Suppressor macrophage treated with lipopolysaccharide for 4 hours (primary cell): ENCODE measurements around the gene DDX23.
"Not testable (repeated sequence)": the region's sequence is repeated elsewhere in the genome, so short reads cannot be mapped to it uniquely, and the experiment has no call there.

Source experiments
- DNase-seq: peaks from one replicate; pipeline ENCODE4 v3.0.0-alpha.2; 2020

Gene DDX23

DNA sequence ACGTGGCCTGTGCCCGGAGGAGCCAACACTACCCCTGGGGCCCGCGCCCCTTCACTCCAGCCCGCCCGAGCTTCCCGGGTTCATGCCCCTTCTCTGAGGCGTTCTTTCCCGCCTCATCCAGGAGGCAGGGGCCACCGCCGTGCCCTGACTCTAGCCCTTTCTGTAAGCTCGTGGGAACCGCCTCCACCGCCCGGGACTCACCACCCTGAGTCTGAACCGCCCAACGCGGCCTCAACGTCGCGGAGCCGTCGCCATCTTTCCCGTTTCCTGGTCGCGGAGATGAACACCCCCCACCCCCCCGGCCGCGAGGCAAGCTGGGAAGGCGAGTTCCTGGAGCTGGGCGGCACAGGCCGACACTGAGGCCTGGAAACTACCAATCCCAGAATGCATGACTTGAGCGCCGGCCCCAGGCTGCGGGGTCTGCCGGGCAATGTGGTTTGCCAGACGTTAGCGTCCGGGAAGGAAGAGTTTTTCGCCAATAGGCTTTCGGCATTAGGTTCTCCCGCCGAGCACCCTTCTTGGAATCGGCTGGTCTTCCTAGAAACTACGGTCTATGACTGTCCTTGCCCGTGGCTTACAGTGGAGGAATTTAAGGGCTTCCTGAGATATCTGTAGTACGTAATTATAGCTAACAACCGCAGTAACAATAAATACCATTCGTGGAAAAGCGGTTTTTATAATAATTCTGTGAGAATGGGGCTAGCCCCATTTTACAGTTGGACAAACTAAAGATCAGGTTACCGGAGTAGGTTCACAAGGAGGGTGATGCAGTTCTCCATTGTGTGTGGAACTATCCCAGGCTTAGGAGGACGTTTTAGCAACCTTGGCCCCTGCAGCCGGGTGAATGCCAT is at the start of gene DDX23:
TSS of gene DDX23 (minus strand) at position 281 of the 851 bp plus-strand sequence. CDS start 6,381 bp downstream, outside the sequence.
- DNase-seq: peak; percentile 98

DNA sequence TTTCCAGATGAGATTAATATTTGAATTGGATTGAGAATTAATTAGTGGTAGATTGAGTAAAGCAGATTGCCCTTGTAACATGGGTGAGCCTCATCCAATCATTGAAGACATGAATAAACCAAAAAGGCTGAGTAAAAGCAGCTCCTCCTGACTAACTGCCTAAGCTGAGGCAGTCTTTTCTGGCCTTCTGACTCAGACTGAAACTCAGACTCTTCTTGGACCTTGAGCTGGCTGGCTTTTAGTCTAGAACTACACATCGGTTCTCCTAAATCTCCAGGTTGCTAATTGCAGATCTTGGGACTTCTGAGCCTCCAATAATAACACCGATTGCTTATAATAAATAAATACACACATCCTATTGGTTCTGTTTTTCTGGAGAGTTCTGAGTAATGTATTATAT is 49.3 kb upstream of the DDX23 start:
- DNase-seq: peak; percentile 35

- DNase-seq: no peak
Observed at GRCh38 chr12:48899651-48900050, 47.7 kb upstream of the DDX23 start.

DNA sequence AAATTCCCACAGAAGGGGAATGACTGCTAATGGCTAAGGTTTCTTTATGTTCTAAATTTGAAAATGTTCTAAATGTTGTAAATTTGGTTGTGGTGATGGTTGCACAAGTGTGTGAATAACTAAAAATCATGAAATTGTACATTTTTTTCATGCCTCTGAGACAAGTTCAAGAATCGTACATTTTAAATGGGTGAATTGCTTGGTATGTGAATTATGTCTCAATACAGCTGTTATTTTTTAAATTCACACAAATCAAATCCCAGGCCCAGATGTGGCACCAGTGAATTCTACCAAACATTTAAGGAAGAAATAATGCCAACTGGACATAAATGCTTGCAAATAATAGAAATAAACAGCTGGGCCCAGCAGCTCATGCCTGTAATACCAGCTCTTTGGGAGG is 42.3 kb upstream of the DDX23 start:
- DNase-seq: no peak

GRCh38 chr12:48890657-48891418 is 38.9 kb upstream of the DDX23 start:
- peak; percentile 87 for DNase-seq

GRCh38 chr12:48889679-48890078 is 37.7 kb upstream of the DDX23 start:
- no peak for DNase-seq

DNA sequence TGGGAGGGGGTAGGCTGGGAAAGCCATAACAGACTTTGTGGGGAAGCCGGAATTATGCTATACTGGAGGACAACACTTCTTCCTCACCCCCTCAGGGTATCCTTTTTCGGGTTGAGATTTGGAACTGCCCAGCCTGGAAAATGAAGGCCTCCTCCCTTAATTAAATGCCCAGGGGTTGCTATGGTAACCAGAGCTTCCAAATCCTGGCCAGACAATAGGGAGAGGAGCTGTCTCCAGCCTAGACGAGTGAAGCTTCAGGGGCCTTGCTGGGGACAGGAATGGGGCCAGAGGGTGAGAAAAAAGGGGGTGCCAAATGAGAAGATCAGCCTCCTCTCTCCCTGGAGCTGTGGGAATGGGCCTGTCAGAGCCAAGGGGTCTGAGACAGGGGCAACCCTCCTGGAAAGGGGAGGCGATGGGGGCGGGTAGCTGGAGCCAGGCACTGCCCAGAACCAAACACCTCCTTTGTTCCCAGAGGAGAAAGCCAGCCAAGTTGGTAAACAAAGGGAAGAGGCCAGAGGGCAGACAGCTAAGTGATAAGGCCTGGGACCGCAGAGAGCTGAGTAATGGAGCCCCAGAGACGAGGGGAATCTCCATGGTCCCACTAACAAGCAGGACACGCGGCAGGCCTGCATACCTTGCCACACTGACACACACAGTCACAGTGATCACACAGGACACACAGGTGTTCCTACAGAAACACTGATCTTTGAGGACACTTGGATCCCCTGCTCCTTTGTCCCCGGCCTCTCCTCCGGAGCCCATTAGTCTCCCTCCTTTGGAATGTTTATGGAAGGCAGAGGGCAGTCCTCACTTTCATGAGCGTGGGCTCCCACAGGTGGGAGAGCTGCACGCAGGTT is 31.6 kb upstream of the DDX23 start:
- DNase-seq: no peak

- no peak for DNase-seq
Observed at GRCh38 chr12:48882972-48883304, 31.0 kb upstream of the DDX23 start.

DNA sequence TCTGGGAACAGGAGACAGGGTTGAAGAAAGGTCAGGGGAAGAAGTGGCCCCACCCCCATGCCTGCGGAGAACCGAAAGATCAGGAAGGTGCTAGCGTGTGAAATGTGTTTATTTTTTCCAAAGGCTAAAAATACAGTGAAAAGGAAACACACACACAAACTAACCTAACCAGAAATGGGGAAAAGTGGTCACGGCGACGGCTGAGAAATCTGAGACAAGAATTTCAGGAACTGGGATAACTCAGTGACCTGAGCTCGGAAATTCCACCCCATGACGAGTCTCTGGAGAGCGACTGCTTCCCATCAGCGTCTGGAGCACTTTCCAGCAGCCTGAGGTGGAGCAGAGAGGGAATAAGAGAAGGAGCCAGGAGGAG is 30.3 kb upstream of the DDX23 start:
- DNase-seq: peak; percentile 72

DNA sequence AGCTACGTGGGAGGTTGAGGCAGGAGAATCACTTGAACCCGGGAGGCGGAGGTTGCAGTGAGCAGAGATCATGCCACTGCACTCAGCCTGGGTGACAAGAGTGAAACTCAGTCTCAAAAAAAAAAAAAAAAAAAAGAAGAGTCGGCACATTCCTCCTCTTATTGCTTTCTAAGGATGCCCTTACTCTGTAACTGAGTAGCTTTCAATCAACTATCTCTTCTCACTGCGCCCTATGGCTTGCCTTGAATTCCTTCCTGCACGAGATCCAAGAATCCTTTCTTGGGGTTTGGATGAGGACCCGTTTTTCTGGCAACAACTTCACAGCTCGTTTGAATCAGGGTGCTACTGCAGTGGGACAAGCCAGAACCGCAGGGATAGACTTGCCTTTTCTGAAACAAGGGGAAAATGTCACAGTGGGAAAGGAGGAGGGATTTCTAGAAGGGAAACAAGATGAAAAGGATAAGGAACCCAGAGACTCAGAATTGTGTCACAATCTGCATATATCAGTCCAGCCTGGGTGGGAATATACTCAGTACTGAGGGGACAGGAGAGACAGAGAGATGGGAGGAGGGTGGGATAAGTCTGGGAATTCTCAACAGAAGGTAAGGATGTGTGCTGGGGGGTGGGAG is 29.8 kb upstream of the DDX23 start:
- no peak for DNase-seq

DNA sequence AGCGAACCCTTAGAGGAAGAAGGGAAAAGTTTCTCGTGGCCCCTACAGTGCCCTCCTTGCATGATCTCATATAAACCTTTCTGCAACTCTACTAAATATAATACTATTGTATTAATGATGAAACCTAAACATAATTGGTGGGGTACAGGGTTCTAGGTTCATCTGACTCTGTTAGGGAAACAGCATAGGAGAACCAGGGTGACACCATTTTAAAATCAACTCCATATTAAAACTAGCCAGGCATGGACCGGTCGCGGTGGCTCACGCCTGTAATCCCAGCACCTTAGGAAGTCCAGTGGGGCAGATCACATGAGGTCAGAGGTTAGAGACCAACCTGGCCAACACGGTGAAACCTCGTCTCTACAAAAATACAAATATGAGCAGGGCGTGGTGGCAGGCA is 28.7 kb upstream of the DDX23 start:
- DNase-seq: no peak

GRCh38 chr12:48878548-48878947 is 26.6 kb upstream of the DDX23 start:
- no peak for DNase-seq

- no peak for DNase-seq
Observed at GRCh38 chr12:48875944-48876515, 24.1 kb upstream of the DDX23 start.

GRCh38 chr12:48873534-48873933 is 21.6 kb upstream of the DDX23 start:
- DNase-seq: not testable (repeated sequence)

DNA sequence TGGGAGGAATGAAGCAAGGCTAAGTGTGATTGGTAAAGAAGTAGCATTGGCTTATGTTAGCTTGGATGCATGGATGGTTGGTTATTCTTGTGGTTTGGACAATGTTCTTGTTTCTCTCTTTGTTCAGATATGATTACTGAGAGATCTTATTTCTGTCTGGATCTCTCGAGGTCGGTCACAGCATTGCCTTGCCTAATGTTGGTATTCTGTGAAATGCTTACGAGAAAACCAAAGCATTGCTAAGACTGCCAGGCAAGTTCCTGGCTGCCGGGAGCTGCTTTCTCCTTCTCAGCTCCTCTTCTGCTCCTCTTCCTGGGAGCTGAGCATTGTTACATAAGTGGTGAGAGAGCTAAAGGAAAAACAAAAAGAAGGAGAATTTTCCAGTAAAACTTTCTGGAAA is 21.1 kb upstream of the DDX23 start:
- DNase-seq: no peak

GRCh38 chr12:48869191-48869590 is 17.2 kb upstream of the DDX23 start:
- no peak for DNase-seq

- DNase-seq: no peak
Observed at GRCh38 chr12:48868451-48868850, 16.5 kb upstream of the DDX23 start.

- DNase-seq: no peak
Observed at GRCh38 chr12:48866052-48866711, 14.2 kb upstream of the DDX23 start.

DNA sequence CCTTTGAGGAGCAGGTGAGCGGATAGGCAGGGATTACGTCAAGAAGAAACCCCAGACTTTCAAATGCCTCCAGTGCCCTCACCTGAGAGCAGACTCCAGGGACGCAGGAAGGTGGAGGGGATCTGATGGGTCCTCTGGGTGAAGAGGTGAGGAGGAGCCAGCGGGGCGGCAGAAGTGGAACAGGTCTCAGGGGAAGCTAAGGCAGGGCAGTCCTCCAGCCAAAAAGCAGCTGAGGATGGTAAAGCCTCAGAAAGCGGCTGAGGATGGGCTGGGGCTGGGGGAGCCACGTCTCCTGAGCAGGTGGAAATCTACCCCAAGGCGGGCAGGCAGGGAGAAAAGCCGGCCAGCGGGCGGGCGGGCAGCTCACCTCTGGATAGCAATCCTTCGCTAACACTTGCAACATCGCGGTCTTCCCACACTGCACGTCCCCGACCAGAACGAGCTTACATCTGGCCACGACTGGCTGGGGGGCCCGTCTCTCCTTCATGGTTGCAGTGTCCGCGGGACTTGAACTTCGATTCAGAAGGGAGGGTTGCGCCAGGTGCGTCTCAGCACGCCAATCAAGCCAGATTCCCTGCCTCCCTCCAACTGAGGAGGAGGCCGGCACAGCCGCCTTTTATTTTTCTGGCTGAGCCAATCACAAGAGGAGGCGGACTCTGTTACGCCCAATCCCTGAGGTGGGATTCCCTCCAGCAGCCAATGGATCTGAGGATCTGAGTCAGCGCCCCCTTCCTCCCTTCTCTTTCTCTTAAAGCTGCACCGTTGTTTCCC is 13.5 kb upstream of the DDX23 start, which contains the start of gene RND1:
TSS of gene RND1 (minus strand) at position 590 of the 771 bp plus-strand sequence. CDS start at position 487, 103 bp downstream.
- DNase-seq: peak; percentile 98

- DNase-seq: no peak
Observed at GRCh38 chr12:48863291-48863690, 11.3 kb upstream of the DDX23 start.

GRCh38 chr12:48862760-48863159 is 10.8 kb upstream of the DDX23 start:
- DNase-seq: no peak
